Measurements from ENCODE around the gene SLCO4A1. TPM values are rescaled to one million over a fixed set of nuclear protein-coding genes. Genes with fewer than 3 reads are reported as not detected.

SLCO4A1 gene
- total and polyA plus RNA-seq, 2 donors (not counting 1 experiment from before 2014, with no cell fraction given): 2.1 to 79.5 TPM

DNA sequence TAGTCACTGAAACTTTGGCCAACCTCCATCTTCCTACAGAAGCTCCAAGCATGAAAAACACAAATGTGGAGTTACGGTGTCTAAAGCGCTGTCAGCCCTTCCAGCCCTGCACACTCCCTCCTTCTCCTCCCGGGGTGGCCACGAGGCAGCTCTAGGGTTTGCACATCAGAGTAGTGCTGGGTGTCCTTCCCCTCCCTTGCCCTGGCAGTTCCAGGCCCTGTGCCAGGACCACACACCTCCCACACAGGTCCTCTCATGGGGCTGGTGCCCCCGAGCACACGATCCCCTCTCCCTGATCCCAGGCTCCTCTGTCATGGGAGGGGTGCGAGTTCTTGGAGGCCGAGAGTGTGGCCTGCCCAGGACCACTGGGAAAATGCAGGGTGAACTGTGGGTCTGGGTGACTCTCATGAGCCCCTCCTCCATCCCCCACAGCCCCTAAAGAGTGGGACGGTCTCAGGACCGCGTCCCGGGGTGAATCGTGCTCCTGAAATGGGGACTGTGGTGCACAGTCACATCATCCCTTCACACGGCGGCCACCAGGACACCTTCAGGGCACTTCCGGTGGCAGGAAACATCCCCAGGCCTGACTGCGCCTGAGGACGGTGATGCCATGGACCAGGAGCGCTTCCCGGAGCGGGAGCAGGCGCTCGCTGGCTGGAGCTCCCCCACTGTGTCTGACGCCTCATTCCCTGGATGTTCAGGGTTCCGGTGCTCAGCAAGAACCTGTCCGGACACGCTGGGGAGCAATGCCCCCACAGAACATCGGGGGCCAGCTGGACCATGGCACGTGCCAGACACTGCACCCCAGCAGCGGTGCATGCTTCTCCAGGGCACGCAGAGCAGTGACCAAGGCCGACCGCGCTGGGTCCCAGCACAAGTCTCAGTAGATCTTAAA, 42.8 kb upstream of the SLCO4A1 start:
- 97% methylated on average over 30 of the region's 34 CpGs for WGBS (ENCODE audit: insufficient coverage)
- peaks cover 0 to 23% (median 6%) of the 10 kb centered on the region in 4 experiments for H3K27me3 ChIP-seq (replicated peaks in 1 of 4; ENCODE audit: control extremely low read depth in 1 of 4, control insufficient read depth in 3 of 4, insufficient read depth in 4 of 4, low read length in 3 of 4)
- intact Hi-C loops (cut with micrococcal nuclease): loop anchor here (5.0 to 10.0 kb wide), 2 partner anchors 45 to 97 kb away; no protein-coding TSS in a partner anchor
- no peaks in the 10 kb centered on the region for H3K36me3 ChIP-seq (replicated peaks in 1 of 2; ENCODE audit: control extremely low read depth in 1 of 2, control insufficient read depth in 1 of 2, extremely low read depth in 1 of 2, insufficient read depth in 2 of 2, low read length in 1 of 2)
- peaks cover 39 to 43% of the 10 kb centered on the region in 2 donors for H3K4me1 ChIP-seq (ENCODE audit: control insufficient read depth in 2 of 2, insufficient read depth in 2 of 2, low read length in 2 of 2)
- no peak overlapping the region for H2AFZ ChIP-seq (ENCODE audit: insufficient read depth, low read depth, low read length, poor library complexity, severe bottlenecking)
- H3K27ac Mint-ChIP-seq: peak overlapping the region; percentile 32
- no peak overlapping the region for H3K4me3 ChIP-seq (ENCODE audit: control extremely low read depth in 1 of 5, extremely low read depth in 1 of 5, insufficient read depth in 1 of 5, low read depth in 2 of 5, low read length in 4 of 5)
- peaks cover 14% of the 10 kb centered on the region for H3K27me3 Mint-ChIP-seq
- no peaks in the 10 kb centered on the region for H3K79me2 ChIP-seq (ENCODE audit: control insufficient read depth, insufficient read depth, low read length)
- no peak for DNase-seq
- no peaks in the 10 kb centered on the region for H4K20me1 ChIP-seq (ENCODE audit: control insufficient read depth, insufficient read depth, low read length, poor library complexity, severe bottlenecking)
- H3K9ac ChIP-seq (ENCODE audit: low read length): no peak overlapping the region
- CTCF ChIA-PET: interaction anchor here (1.2 kb wide), 1 partner anchor 17 kb away, joined by 4 read pairs; no protein-coding TSS in a partner anchor
- no peak overlapping the region for H3K27ac ChIP-seq (ENCODE audit: low read length in 2 of 2)
- TF ChIP-seq EZH2 (IDR thresholded peaks at IDR 0.05; ENCODE audit: borderline replicate concordance, insufficient read depth, low read depth, low read length, poor library complexity, severe bottlenecking): no peak
- TF ChIP-seq, protein P1, sequence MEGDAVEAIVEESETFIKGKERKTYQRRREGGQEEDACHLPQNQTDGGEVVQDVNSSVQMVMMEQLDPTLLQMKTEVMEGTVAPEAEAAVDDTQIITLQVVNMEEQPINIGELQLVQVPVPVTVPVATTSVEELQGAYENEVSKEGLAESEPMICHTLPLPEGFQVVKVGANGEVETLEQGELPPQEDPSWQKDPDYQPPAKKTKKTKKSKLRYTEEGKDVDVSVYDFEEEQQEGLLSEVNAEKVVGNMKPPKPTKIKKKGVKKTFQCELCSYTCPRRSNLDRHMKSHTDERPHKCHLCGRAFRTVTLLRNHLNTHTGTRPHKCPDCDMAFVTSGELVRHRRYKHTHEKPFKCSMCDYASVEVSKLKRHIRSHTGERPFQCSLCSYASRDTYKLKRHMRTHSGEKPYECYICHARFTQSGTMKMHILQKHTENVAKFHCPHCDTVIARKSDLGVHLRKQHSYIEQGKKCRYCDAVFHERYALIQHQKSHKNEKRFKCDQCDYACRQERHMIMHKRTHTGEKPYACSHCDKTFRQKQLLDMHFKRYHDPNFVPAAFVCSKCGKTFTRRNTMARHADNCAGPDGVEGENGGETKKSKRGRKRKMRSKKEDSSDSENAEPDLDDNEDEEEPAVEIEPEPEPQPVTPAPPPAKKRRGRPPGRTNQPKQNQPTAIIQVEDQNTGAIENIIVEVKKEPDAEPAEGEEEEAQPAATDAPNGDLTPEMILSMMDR (IDR thresholded peaks at IDR 0.05): no peak
- peaks cover 60% of the 10 kb centered on the region for H3K4me1 Mint-ChIP-seq
- H3K4me2 ChIP-seq (replicated peaks; ENCODE audit: low read depth, low read length, poor library complexity, severe bottlenecking): peak overlapping the region; percentile 45
- peak overlapping the region; percentile 33 for H3K4me3 Mint-ChIP-seq
- POLR2A ChIA-PET: no interaction called here
- H3K9me3 Mint-ChIP-seq (ENCODE audit: insufficient read depth): no peaks in the 10 kb centered on the region
- no peak for ATAC-seq (ENCODE audit: low read depth)
- H3K9me3 ChIP-seq (ENCODE audit: control extremely low read depth in 1 of 3, control insufficient read depth in 2 of 3, insufficient read depth in 1 of 3, low read length in 2 of 3): peaks cover 0 to 22% (median 0%) of the 10 kb centered on the region in 3 donors

GRCh38 chr20:62601172-62601571, 41.1 kb upstream of the SLCO4A1 start:
- Mint-ChIP-seq H3K27me3 (peaks cover 3% of the 10 kb centered on the region), H3K27ac (no peak overlapping the region), H3K4me1 (peaks cover 73% of the 10 kb centered on the region), H3K9me3 (ENCODE audit: insufficient read depth) (no peaks in the 10 kb centered on the region), H3K4me3 (no peak overlapping the region)
- POLR2A ChIA-PET: no interaction called here
- no peak for TF ChIP-seq EZH2 (IDR thresholded peaks at IDR 0.05; ENCODE audit: borderline replicate concordance, insufficient read depth, low read depth, low read length, poor library complexity, severe bottlenecking)
- TF ChIP-seq, protein P1 (IDR thresholded peaks at IDR 0.05): no peak
- no peak overlapping the region for H2AFZ ChIP-seq (ENCODE audit: insufficient read depth, low read depth, low read length, poor library complexity, severe bottlenecking)
- DNase-seq: no peak
- peaks cover 0 to 18% (median 0%) of the 10 kb centered on the region in 3 donors for H3K9me3 ChIP-seq (ENCODE audit: control extremely low read depth in 1 of 3, control insufficient read depth in 2 of 3, insufficient read depth in 1 of 3, low read length in 2 of 3)
- no peak overlapping the region for H3K4me2 ChIP-seq (replicated peaks; ENCODE audit: low read depth, low read length, poor library complexity, severe bottlenecking)
- H3K36me3 ChIP-seq (replicated peaks in 1 of 2; ENCODE audit: control extremely low read depth in 1 of 2, control insufficient read depth in 1 of 2, extremely low read depth in 1 of 2, insufficient read depth in 2 of 2, low read length in 1 of 2): no peaks in the 10 kb centered on the region
- H4K20me1 ChIP-seq (ENCODE audit: control insufficient read depth, insufficient read depth, low read length, poor library complexity, severe bottlenecking): no peaks in the 10 kb centered on the region
- CTCF ChIA-PET: interaction anchor here (1.2 to 1.4 kb wide), 3 partner anchors 16 to 101 kb away, joined by 4 to 7 read pairs (median 4); no protein-coding TSS in a partner anchor
- no peak overlapping the region for H3K27ac ChIP-seq (ENCODE audit: low read length in 2 of 2)
- H3K4me1 ChIP-seq (ENCODE audit: control insufficient read depth in 2 of 2, insufficient read depth in 2 of 2, low read length in 2 of 2): peaks cover 53 to 59% of the 10 kb centered on the region in 2 donors
- ATAC-seq (ENCODE audit: low read depth): no peak
- no CpG with 5 or more reads among the region's 6 CpGs for WGBS (ENCODE audit: insufficient coverage)
- no peaks in the 10 kb centered on the region for H3K79me2 ChIP-seq (ENCODE audit: control insufficient read depth, insufficient read depth, low read length)
- peaks cover 0 to 13% (median 0%) of the 10 kb centered on the region in 4 experiments for H3K27me3 ChIP-seq (replicated peaks in 1 of 4; ENCODE audit: control extremely low read depth in 1 of 4, control insufficient read depth in 3 of 4, insufficient read depth in 4 of 4, low read length in 3 of 4)
- no peak overlapping the region for H3K9ac ChIP-seq (ENCODE audit: low read length)
- intact Hi-C loops (cut with micrococcal nuclease): loop anchor here (5.0 to 10.0 kb wide), 2 partner anchors 46 to 99 kb away; no protein-coding TSS in a partner anchor
- H3K4me3 ChIP-seq (ENCODE audit: control extremely low read depth in 1 of 5, extremely low read depth in 1 of 5, insufficient read depth in 1 of 5, low read depth in 2 of 5, low read length in 4 of 5): no peak overlapping the region

Data from B cell (primary cell).